HG03354 (cell line): ENCODE data around the gene LDHD.

Experiments used
- ATAC-seq: cut with Tn5 transposase; IDR thresholded peaks from one replicate; pipeline ENCODE4 v1.9.1; 2021; ENCODE audit warnings: mild to moderate bottlenecking; ENCODE audit not compliant: unreplicated experiment, poor library complexity, severe bottlenecking

LDHD gene

GRCh38 chr16:75065521-75066149 is 50.9 kb downstream of the LDHD start:
- no peak for ATAC-seq

GRCh38 chr16:75065149-75065505 is 51.5 kb downstream of the LDHD start:
- peak; percentile 67 for ATAC-seq

GRCh38 chr16:75064403-75065148 is 52.0 kb downstream of the LDHD start:
- ATAC-seq = peak; percentile 39

- ATAC-seq = no peak
Measured at GRCh38 chr16:75063549-75064088, 53.0 kb downstream of the LDHD start.

GRCh38 chr16:75062976-75063346 is 53.6 kb downstream of the LDHD start:
- ATAC-seq = no peak

GRCh38 chr16:75062135-75062975 is 54.2 kb downstream of the LDHD start:
- no peak for ATAC-seq
